Stimulated activated CD8-positive, alpha-beta memory T cell treated with anti-CD3 and anti-CD28 coated beads, Interleukin-4, amount 100 ng/mL, for 48 hours (primary cell): ENCODE measurements around the gene SLMAP.

Experiments used
- DNase-seq: peaks from one replicate; pipeline ENCODE4 v3.0.0-alpha.2; 2020

SLMAP gene

GRCh38 chr3:57968501-57968900, 212.4 kb downstream of the SLMAP start:
- DNase-seq: no peak

- no peak for DNase-seq
These were observed 215.9 kb downstream of the SLMAP start for GRCh38 chr3:57971975-57972374.

GRCh38 chr3:57972531-57973111, 216.5 kb downstream of the SLMAP start:
- DNase-seq: no peak

GRCh38 chr3:57973715-57974477, 217.8 kb downstream of the SLMAP start:
- no peak for DNase-seq

- DNase-seq: no peak
These were observed 218.8 kb downstream of the SLMAP start for GRCh38 chr3:57974796-57975388.

- no peak for DNase-seq
These were observed 221.7 kb downstream of the SLMAP start for GRCh38 chr3:57977818-57978235.

- DNase-seq: no peak
These were observed 222.2 kb downstream of the SLMAP start for GRCh38 chr3:57978316-57978715.
